NCI-H82 treated with DMSO at 0.1 percent for 48 hours (cell line): Measurements from ENCODE around the gene RBFOX1.

ENCODE experiments used
- DNase-seq: peaks from one replicate; lab custom pipeline; 2025; ENCODE audit not compliant: unreplicated experiment; lab: John Stamatoyannopoulos, UW

The RBFOX1 gene

DNA sequence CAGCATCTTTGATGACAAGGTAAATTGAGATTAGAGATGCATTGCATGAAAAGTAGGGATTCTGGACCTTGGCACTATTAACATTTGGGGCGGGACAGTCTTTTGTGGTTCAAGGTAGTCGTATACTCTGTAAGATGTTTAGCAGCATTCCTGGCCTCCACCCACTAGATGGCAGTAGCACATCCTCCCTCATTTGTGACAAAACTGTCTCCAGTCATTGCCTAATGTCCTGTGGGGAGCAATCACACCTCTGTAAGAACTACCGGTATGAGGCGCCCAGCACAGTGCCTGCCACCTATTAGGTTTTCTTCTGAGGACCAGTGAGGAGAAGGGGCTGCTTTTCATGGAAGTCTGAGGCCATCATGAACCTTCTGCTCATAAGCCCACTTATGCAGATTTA is 180.8 kb downstream of the RBFOX1 start:
- DNase-seq, result no peak

- DNase-seq, result no peak
Observed at GRCh38 chr16:7515543-7515942, 182.9 kb downstream of the RBFOX1 start.

DNA sequence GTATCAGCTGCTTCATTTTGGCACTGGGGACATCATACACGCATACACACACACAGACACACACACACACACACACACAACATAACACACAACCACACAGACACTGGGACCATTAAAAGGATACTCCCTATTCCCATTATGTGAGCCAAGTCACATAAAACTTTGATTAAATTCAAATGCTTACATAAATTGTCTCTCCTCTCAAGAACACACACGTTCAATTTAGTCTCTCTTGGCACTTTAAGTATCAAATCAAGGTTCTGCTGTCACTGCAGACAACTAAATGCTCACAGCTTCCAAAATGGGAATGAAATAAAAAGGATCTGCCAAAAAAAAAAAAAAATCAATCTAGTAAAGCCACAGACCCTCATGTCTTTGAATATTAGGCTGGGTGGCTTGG is 184.9 kb downstream of the RBFOX1 start:
- DNase-seq, result no peak

- DNase-seq, result no peak
Observed at GRCh38 chr16:7518158-7518557, 185.5 kb downstream of the RBFOX1 start.

- DNase-seq, result no peak
Observed at GRCh38 chr16:7521834-7522233, 189.2 kb downstream of the RBFOX1 start.

- no peak for DNase-seq
Observed at GRCh38 chr16:7524419-7524818, 191.8 kb downstream of the RBFOX1 start.

GRCh38 chr16:7526736-7527135 is 194.1 kb downstream of the RBFOX1 start:
- no peak for DNase-seq

DNA sequence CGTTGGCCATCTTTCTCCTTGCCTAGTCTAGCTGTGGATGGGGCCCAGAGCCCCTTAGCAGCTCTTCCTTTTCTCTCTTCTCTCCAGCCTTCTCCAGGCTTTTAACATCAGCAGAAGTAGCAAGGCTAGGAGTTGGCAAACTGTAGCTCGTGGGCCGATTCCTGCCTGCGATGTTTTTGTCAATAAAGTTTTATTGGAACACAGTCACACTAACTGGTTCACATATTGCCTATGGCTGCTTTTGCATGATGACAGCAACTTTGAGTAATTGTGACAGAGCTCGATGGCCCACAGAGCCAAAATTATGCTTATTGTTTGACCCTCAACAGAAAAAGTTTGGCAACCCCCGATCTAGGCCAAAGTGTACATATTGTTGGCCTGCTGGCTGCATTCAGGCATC is 199.9 kb downstream of the RBFOX1 start:
- no peak for DNase-seq

- DNase-seq, result no peak
Observed at GRCh38 chr16:7534749-7535148, 202.1 kb downstream of the RBFOX1 start.

- no peak for DNase-seq
Observed at GRCh38 chr16:7541026-7541425, 208.4 kb downstream of the RBFOX1 start.

- DNase-seq, result no peak
Observed at GRCh38 chr16:7545251-7545650, 212.6 kb downstream of the RBFOX1 start.

GRCh38 chr16:7546948-7547347 is 214.3 kb downstream of the RBFOX1 start:
- no peak for DNase-seq

DNA sequence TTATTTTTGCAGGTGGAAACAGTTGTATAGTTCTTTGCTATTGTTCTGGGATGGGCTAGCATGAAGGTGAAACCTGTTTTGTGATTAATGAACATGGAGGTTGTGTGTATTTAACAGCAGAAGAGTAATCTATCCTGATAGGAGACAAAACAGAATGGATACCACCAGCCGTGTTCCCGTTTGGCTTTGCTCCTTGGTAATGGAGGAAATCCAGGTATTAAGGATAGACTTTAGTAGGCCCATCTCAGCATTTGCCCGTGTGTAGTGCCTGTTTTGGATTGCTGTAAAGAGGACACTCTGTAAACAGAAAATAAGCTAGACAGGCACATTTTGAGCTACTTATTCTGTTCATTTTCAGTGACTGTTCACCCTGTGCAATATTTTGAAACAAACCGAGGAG is 215.1 kb downstream of the RBFOX1 start:
- DNase-seq, result no peak

DNA sequence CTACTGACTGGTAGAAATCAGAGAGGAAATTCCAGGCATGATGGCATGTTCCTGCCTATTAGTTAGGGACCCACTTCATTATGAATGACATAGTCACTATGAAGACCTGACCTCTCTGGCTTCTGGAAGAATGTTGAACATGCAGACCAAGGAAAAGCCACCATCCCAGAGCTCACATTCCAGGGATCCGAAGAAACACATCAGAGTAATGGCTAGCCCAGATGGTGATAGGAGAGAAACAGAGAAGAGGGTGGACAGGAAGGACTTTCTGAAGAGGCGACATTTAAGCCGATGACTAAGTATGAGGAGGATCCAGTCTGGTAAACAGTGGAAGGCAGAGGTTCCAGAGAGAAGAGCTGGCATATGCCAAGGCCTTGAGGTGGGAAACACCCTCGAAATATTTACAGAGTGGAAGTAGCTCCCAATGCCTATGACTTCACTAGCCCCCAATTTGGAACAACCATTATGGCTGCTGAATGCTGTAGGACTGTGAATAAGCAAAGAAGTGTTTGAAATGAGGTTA is 216.2 kb downstream of the RBFOX1 start:
- no peak for DNase-seq

DNA sequence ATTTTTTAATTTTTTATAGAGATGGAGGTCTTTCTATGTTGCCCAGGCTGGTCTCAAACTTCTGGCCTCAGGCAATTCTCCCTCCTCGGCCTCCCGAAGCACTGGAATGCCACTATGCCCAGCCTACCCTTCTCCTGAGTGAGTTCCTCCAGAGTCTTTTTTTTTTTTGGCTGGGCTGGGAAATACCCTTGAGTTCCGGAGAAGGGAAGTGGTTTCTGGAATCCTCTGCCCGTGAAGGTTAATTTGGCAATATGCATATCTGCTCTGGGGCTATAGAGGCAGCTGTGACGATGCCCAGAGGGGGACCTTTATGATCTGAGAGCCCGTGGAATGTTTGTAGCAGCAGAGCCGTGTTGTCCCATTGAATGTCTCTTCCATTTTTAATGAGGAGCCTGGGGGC is 217.5 kb downstream of the RBFOX1 start:
- no peak for DNase-seq

DNA sequence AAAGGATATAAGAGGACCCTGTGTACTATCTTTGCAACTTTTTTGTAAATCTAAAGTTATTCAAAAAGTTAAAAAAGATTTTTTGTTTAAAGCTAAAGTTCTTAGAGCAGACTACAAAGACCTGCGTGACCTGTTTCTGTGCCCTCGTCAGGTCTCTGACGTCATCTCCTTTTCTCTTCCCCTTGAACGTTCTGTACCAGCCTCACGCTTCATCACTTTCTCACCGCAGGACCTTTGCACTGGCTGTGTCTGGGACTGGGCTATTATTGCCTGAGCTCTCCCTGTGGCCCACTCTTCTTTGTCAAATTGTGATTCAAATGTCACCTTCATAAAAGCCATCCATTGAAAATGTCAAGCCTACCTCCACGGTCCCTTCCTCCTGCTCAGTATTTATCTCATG is 222.8 kb downstream of the RBFOX1 start:
- DNase-seq, result no peak

- no peak for DNase-seq
Observed at GRCh38 chr16:7561908-7562405, 229.3 kb downstream of the RBFOX1 start.

- no peak for DNase-seq
Observed at GRCh38 chr16:7566360-7566759, 233.7 kb downstream of the RBFOX1 start.

DNA sequence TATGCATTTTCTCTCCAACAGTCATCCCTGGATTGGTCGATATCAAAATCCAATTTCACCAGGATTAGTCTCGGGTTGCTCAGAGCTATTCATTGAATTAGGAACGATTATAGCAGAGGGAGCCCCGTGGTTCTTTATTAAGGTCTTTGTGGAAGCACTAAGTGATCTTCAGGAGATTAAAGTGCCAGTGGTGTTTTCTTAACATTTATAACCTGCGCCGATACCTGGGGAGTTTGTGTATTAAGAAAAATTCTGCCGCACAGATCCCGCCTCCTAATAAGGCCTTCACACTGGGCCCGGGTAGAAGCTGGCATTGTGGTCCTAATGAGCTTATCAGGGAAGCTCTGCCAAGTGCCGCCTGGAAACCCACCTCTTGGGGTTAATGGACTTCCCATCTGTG is 238.7 kb downstream of the RBFOX1 start:
- peak; percentile 98 for DNase-seq

DNA sequence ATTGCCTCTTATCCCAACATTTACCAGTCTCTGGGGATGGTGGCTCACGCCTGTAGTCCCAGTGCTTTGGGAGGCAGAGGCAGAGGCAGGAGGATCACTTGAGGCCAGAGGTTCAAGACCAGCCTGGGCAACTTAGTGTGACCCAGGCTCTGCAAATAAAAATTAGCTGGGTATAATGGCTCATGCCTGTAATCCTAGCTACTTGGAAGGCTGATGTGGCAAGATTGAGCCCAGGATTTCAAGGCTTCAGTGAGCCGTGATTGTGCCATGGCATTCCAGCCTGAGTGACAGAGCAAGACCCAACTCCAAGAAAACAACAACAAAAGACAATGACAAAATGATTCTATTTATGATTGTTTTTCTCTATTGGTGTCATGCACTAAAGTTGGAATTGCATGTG is 244.9 kb downstream of the RBFOX1 start:
- no peak for DNase-seq

DNA sequence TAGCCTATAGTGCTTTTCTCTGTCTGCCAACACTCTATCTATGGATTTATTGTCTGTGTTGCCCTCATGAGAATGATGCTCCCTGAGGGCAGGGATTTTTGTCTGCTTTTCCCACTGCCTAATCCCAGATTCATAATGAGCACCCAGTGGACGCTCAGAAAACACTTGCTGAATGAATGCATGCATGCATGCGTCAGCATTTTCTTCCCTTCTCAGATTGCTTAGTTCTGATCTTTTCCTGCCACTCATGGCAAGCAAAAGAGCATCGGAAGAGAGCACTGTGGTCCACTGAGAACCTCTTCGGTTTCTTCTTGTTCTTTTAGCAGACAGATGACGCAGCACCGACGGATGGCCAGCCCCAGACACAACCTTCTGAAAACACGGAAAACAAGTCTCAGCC is 246.8 kb downstream of the RBFOX1 start:
- no peak for DNase-seq

- DNase-seq, result no peak
Observed at GRCh38 chr16:7581175-7581574, 248.5 kb downstream of the RBFOX1 start.

GRCh38 chr16:7583396-7583795 is 250.8 kb downstream of the RBFOX1 start:
- DNase-seq, result no peak

DNA sequence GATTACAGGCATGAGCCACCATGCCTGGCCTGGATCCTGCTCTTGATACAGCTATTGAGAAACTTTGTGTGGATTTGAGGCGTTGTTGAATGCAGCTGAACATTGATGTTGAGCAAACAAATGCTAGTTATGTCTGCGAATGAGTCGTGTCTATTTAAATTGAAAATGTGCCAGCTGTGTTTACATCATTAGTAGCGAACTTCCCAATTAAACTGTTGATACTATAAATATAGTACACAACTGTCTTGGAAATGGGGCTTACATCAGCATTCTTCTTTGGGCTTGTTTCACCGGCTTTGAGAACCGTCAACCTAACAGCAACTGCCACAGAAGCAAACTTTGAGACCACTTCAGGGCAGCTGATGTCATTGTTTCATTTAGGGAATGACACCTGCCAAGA is 251.9 kb downstream of the RBFOX1 start:
- no peak for DNase-seq
